Measurements from ENCODE around the gene DDX23.

GRCh38 chr12:48788524-48788853 is 63.5 kb downstream of the DDX23 start:
- TF ChIP-seq POLR2A (IDR thresholded peaks at IDR 0.05) = no peak
- no peak for TF ChIP-seq CTCF (IDR thresholded peaks at IDR 0.05)

Data from heart left ventricle (tissue), 13 donors.